C4-2B (cell line): ENCODE results near the gene NEAT1.

Experiments
- H3K27ac ChIP-seq: fragments of 450-650 bp; 2 replicates; pipeline ENCODE4 v1.5.1; 2017
- ZFX ChIP-seq: fragments of 450-650 bp; IDR thresholded peaks from 2 replicates; pipeline ENCODE4 v1.6.1; 2017
- TF ChIP-seq, protein P1 (sequence below): fragments of 450-650 bp; conservative IDR thresholded peaks from 2 replicates; pipeline ENCODE4 v1.5.1; 2017; ENCODE audit warnings: mild to moderate bottlenecking

The NEAT1 gene

DNA sequence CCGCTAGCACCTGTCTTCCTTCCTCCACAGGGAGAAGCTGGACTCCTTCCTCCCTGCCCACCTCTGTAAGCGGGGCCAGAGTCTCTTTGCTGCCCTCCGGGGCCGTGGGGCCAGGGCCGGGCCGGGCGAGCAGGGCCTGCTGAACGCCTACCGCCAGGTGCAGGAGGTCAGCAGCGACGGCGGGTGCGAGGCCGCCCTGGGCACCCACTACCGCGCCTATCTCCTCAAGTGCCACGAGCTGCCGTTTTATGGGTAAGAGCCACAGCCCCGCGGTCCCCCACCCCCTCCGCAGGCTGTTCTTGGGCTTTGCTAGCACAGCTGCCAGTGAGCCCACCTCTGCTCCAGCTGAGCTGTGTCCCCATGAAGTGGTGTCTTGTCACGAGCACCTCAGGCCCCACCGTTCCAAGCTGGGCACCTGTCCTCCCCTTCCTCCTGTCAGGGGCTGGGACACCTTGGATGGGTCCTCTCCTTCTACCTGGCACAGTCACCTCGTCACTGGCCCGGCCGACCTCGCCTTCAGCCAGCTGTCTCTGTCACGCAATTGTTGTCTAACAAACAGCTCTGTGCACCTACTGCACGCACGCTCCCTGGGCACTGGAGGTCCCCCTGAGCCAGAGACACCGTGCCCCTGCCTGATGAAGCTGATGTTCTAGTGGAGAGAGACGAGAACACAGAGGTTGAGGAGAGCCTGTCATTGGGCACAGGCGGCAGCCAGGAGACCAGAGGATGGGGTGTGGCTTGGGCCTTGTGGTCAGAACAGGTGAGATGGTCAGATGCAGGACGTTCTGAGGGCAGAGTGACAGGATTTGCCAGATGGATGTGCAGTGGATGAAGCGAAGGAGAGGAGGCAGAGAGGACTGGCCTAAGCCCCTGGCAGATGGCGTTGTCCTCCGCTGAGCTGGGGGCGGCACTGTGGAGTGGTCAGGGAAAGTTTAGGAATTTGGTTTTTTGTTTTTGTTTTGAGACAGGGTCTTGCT is 25.5 kb upstream of the NEAT1 start:
- no peak overlapping the region for H3K27ac ChIP-seq
- TF ChIP-seq ZFX, result no peak
- TF ChIP-seq, protein P1, sequence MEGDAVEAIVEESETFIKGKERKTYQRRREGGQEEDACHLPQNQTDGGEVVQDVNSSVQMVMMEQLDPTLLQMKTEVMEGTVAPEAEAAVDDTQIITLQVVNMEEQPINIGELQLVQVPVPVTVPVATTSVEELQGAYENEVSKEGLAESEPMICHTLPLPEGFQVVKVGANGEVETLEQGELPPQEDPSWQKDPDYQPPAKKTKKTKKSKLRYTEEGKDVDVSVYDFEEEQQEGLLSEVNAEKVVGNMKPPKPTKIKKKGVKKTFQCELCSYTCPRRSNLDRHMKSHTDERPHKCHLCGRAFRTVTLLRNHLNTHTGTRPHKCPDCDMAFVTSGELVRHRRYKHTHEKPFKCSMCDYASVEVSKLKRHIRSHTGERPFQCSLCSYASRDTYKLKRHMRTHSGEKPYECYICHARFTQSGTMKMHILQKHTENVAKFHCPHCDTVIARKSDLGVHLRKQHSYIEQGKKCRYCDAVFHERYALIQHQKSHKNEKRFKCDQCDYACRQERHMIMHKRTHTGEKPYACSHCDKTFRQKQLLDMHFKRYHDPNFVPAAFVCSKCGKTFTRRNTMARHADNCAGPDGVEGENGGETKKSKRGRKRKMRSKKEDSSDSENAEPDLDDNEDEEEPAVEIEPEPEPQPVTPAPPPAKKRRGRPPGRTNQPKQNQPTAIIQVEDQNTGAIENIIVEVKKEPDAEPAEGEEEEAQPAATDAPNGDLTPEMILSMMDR, result no peak

DNA sequence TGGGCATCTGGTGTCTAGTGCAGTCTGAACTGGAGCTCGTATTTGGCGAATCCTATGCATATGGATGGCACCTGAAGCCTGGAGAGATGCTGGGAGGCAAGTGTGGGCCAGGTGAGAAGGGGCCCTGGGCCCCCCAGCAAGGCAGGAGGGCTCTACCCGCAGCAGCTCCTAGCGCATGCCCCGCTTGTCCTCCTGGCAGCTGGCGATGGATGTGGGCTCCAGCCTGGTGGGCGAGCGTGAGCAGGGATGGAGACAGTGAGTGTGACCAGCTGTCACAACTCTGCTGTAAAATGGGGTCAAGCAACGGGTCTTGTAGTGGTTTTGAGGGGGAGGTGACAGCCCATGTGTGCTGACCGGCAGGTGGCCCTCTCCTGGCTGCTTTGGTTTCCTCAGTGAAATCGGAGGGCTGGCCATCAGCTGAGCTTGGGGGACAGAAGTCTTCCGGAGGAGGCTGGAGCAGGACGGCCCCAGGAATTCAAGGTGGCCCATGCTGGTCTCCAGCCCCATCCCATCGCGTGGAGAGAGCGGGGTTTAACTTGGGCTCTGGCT is 24.2 kb upstream of the NEAT1 start:
- H3K27ac ChIP-seq, result no peak overlapping the region
- TF ChIP-seq ZFX, result no peak
- TF ChIP-seq, protein P1, result no peak

DNA sequence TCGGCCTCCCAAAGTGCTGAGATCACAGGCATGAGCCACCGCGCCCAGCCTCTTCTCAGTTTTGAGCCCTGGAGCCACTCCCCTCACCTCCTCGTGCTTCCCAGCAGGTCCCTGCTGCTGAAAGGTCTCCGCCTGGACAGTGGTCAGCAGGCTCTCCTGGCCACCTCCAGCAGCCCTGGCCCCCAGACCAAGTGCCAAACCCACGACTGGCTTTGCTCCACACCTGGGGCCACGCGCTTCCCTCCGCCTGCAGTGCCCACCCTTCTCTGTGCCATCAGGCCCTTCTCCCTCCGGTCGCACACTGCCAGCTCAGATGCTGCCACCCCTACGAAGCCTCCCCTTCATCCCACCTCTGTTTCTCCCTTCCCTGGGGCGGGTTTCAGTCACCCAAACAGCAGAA is 23.3 kb upstream of the NEAT1 start:
- TF ChIP-seq, protein P1, result no peak
- TF ChIP-seq ZFX, result no peak
- no peak overlapping the region for H3K27ac ChIP-seq

DNA sequence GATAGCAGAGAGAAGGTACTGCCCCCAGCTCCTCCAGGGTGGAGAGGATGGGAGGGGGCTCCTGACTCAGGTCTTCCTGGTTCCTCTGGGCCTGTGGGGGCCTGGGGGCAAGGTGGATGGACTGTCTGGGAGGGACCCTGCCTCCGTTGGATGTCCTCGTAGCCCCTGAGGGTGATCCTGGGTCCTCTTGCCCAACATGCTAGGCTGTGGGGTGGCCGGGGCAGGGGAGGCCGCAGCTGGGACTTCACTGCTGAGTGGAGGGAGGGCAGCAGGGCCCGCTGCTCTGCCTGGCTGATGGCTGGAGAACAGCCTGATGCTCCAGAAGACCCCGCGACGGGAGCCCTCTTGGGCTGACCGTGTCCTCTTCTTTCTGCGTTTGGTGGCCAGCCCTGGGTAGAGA is 22.8 kb upstream of the NEAT1 start:
- TF ChIP-seq, protein P1, result no peak
- no peak for TF ChIP-seq ZFX
- H3K27ac ChIP-seq, result no peak overlapping the region

DNA sequence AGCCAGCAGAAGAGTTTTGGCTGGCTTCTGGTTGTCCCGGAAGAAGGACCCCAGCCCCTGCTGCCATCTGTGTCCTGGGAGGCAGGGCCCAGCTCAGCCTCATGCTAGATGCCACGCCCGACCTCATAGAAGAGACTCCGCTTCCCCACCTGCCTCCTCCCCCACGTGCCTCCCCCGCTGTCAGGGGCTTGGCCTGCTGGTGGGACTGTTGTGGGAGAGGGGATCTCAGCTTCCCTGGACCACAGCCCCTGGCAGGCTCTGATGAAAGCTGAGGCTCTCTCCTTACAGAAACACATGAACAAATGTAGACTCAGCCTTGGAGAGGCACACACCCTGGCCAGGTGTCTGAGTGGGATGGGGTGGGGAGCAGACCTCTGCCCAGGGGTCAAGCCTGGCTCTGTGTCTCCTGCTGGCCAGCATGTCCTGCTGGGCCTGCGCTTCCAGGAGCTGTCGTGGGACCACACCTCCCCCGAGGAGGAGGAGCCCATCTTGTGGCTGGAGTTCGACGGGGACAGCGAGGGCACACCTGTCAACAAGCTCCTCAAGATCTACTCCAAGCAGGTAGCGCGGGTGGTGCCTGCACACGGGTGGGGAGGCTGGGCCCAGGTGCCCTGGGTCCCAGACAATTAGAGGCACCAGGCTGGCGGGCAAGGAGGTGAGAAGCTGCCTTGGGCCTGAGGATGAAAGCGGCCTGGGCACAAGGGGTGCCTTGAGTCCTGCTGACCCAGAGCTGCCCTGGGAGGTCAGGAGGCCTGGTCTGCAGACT is 22.1 kb upstream of the NEAT1 start:
- no peak overlapping the region for H3K27ac ChIP-seq

DNA sequence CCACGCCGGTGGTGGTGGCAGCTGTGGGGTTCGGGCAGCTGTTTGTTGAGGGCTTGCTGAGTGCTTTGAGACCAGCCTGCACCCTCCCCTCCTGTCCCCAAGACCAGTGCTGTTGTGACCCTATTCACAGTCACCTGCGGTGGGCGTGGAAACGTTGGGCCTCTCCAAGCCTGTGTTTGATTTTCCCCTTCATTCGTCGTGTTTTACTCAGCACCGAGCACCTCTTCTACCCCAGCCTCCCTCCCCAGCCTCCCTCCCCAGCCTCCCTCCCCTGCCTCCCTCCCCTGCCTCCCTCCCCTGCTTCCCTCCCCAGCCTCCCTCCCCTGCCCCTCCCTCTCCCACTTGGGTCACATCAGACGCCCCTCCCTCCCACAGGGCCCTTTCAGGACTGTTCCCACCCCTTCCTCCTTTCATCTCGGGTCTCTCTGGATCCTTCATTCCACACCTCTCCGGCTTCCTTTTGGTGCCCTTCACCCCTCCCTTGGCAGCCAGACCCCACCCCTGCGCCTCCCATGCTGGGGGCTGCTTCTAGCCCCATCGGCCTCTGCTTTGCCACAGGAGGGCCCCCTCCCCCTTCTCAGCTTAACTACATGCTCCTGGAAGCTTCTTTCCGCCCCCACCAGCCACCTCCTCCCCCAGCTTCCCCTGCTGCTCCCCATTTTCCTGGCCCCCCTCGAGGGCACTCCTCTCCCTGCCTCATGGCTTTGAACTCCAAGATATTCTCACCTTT is 21.4 kb upstream of the NEAT1 start:
- H3K27ac ChIP-seq, result no peak overlapping the region
- no peak for TF ChIP-seq ZFX
- TF ChIP-seq, protein P1, result no peak

More for the DNA sequence above, 22.1 kb upstream of the NEAT1 start:
- TF ChIP-seq, protein P1, result no peak
- no peak for TF ChIP-seq ZFX
